IMR-90 (cell line): Measurements from ENCODE around the gene NCOA3. TPM values are rescaled to one million over a fixed set of nuclear protein-coding genes. Genes with fewer than 3 reads are reported as not detected.

Experiments
- ATAC-seq: fragments of 200-7000 bp; cut with Tn5 transposase; 2 replicates; pipeline ENCODE4 v1.9.1; 2020; ENCODE audit warnings: low read depth, mild to moderate bottlenecking, moderate library complexity
- BruUV-seq: library from RNA; stranded (reverse); fragments of 400-500 nt; replicated peaks from 2 replicates; lab custom pipeline; 2021; lab: Mats Ljungman, UMichigan
- CTCF ChIA-PET: fragments of 300-600 bp; formaldehyde crosslinking; extraction: SDS; loops from one replicate; lab custom pipeline; 2021; ENCODE audit warnings: antibody characterized with exemption; lab: Yijun Ruan, JAX
- POLR2A ChIA-PET: fragments of 300-600 bp; sonication (Branson Sonifier 250); formaldehyde crosslinking; loops from one replicate; lab custom pipeline; 2022; ENCODE audit warnings: antibody characterized with exemption; ENCODE audit not compliant: unreplicated experiment; lab: Charles Lee
- DNase-seq: peaks from one replicate; pipeline ENCODE4 v3.0.0; 2013
- H2AFZ ChIP-seq: replicated peaks from 2 replicates; pipeline ENCODE3; 2013; ENCODE audit warnings: low read length, mild to moderate bottlenecking; ENCODE audit not compliant: poor library complexity
- H2AK5ac ChIP-seq: 2 replicates; pipeline ENCODE4 v1.6.1; 2013; ENCODE audit warnings: low read depth, low read length, inconsistent platforms
- H2AK9ac ChIP-seq: replicated peaks from 2 replicates; pipeline ENCODE3; 2013; ENCODE audit warnings: mild to moderate bottlenecking, low read depth, low read length, moderate library complexity; ENCODE audit not compliant: poor library complexity
- H2BK120ac ChIP-seq: 2 replicates; pipeline ENCODE4 v1.6.1; 2013; ENCODE audit warnings: low read depth, low read length, inconsistent platforms
- H2BK15ac ChIP-seq: 3 replicates; pipeline ENCODE4 v1.6.1; 2013; ENCODE audit warnings: low read depth, low read length, inconsistent platforms
- H2BK20ac ChIP-seq: 2 replicates; pipeline ENCODE4 v1.6.1; 2013; ENCODE audit warnings: low read depth, mild to moderate bottlenecking, inconsistent platforms, low read length, moderate library complexity
- H2BK5ac ChIP-seq: 2 replicates; pipeline ENCODE4 v1.6.1; 2013; ENCODE audit warnings: mild to moderate bottlenecking, low read depth, low read length, inconsistent platforms; ENCODE audit not compliant: poor library complexity, severe bottlenecking
- H3K14ac ChIP-seq: replicated peaks from 2 replicates; pipeline ENCODE4 v1.6.1; 2013; ENCODE audit warnings: low read depth, low read length, inconsistent platforms
- H3K18ac ChIP-seq: 2 replicates; pipeline ENCODE4 v1.6.1; 2013; ENCODE audit warnings: low read depth, low read length, control low read depth
- H3K23ac ChIP-seq: 2 replicates; pipeline ENCODE4 v1.6.1; 2013; ENCODE audit warnings: low read depth, low read length, inconsistent platforms
- H3K27ac ChIP-seq: 2 replicates; pipeline ENCODE4 v1.5.1; 2013; ENCODE audit warnings: mild to moderate bottlenecking, control low read depth, low read length; ENCODE audit not compliant: insufficient read depth
- H3K27me3 ChIP-seq: 2 replicates; pipeline ENCODE4 v1.6.1; 2013; ENCODE audit warnings: low read length; ENCODE audit not compliant: control insufficient read depth, insufficient read depth
- H3K36me3 ChIP-seq: 2 replicates; pipeline ENCODE4 v1.6.1; 2013; ENCODE audit warnings: low read length, mixed read lengths; ENCODE audit not compliant: control insufficient read depth, insufficient read depth
- H3K4ac ChIP-seq: 2 replicates; pipeline ENCODE4 v1.6.1; 2013; ENCODE audit warnings: low read depth, low read length, inconsistent platforms
- H3K4me1 ChIP-seq: 2 replicates; pipeline ENCODE4 v1.6.1; 2013; ENCODE audit warnings: low read length, mixed read lengths; ENCODE audit not compliant: control insufficient read depth, insufficient read depth
- H3K4me2 ChIP-seq: 2 replicates; pipeline ENCODE4 v1.6.1; 2013; ENCODE audit warnings: low read depth, mild to moderate bottlenecking, control low read depth, low read length, moderate library complexity
- H3K4me3 ChIP-seq: 2 replicates; pipeline ENCODE4 v1.5.1; 2013; ENCODE audit warnings: low read depth, mild to moderate bottlenecking, control low read depth, low read length, moderate library complexity; ENCODE audit not compliant: insufficient read depth
- H3K56ac ChIP-seq: 2 replicates; pipeline ENCODE4 v1.6.1; 2013; ENCODE audit warnings: low read length, inconsistent platforms; ENCODE audit not compliant: insufficient read depth; ENCODE audit errors: extremely low read depth
- H3K79me1 ChIP-seq, 2 experiments: 2 replicates each; pipeline ENCODE4 v1.6.1; 2013; ENCODE audit warnings: low read length in 2 of 2, inconsistent platforms in 1 of 2, low read depth in 1 of 2
- H3K9ac ChIP-seq: 2 replicates; pipeline ENCODE4 v1.6.1; 2013; ENCODE audit warnings: low read depth, low read length, control low read depth
- H3K9me1 ChIP-seq: 2 replicates; pipeline ENCODE4 v1.6.1; 2013; ENCODE audit warnings: low read length, inconsistent platforms; ENCODE audit not compliant: insufficient read depth
- H3K9me3 ChIP-seq: 2 replicates; pipeline ENCODE4 v1.6.1; 2013; ENCODE audit warnings: low read length; ENCODE audit not compliant: control insufficient read depth, insufficient read depth
- H4K20me1 ChIP-seq: 2 replicates; pipeline ENCODE4 v1.6.1; 2013; ENCODE audit warnings: low read length, inconsistent platforms; ENCODE audit not compliant: insufficient read depth
- H4K5ac ChIP-seq: 2 replicates; pipeline ENCODE4 v1.6.1; 2013; ENCODE audit warnings: mild to moderate bottlenecking, low read depth, low read length, control low read depth
- H4K8ac ChIP-seq, 2 experiments: 2 replicates each; pipeline ENCODE4 v1.6.1; 2013; ENCODE audit warnings: low read depth in 2 of 2, low read length in 2 of 2, control low read depth in 1 of 2, inconsistent platforms in 1 of 2
- H4K91ac ChIP-seq: 2 replicates; pipeline ENCODE4 v1.6.1; 2013; ENCODE audit warnings: low read depth, low read length, inconsistent platforms; ENCODE audit not compliant: insufficient read depth
- MAFK ChIP-seq: IDR thresholded peaks from 2 replicates; pipeline ENCODE4 v1.6.1; 2012; ENCODE audit warnings: low read depth, low read length, improper control_type of control experiment
- NFE2L2 ChIP-seq: fragments of 150-350 bp; IDR thresholded peaks from 2 replicates; pipeline ENCODE4 v1.6.1; 2016; ENCODE audit warnings: low read depth, mild to moderate bottlenecking, low read length
- WGBS, 2 experiments: methylation state at CpG; one replicate each; pipeline versions ENCODE4 v1.1.5 to v1.1.7; 2013; ENCODE audit warnings: missing lambda C conversion rate in 2 of 2; ENCODE audit not compliant: insufficient read length in 1 of 2; ENCODE audit errors: extremely low coverage in 2 of 2; 5-methylcytosine and 5-hydroxymethylcytosine counted together
- dilution Hi-C: fragments of 300-500 bp; cut with HindIII; formaldehyde crosslinking; loops from one replicate; pipeline ENCODE4 v1.14.3; 2018; ENCODE audit warnings: low sequenced_read_pairs; ENCODE audit not compliant: unreplicated experiment
- in situ Hi-C: fragments of 300-500 bp; cut with MboI; formaldehyde crosslinking; loops from 3 replicates; pipeline ENCODE4 v1.14.3; 2019; ENCODE audit warnings: low sequenced_read_pairs, inconsistent platforms, mixed read lengths
- intact Hi-C: fragments of 100-400 bp; cut with micrococcal nuclease; formaldehyde crosslinking; loops from 2 replicates; pipeline ENCODE4 v1.10.0; 2022
- polyA plus RNA-seq, 3 experiments: library from polyadenylated mRNA; depleted of rRNA; stranded (reverse); fragments of >200 nt; gene quantifications; 2 replicates each; pipeline ENCODE4 v1.2.3, GENCODE V29; 2012; ENCODE audit warnings: low replicate concordance in 1 of 3
- total RNA-seq: library from RNA; depleted of rRNA; stranded (reverse); fragments of >200 nt; gene quantifications from 2 replicates; pipeline ENCODE4 v1.2.3, GENCODE V29; 2012

Gene NCOA3
- total and polyA plus RNA-seq, 2 of the 4 experiments (the other 2 are of a cell fraction), result 8.8 to 29.0 TPM

- no peak overlapping the region for H2BK20ac ChIP-seq
- no peaks in the 10 kb centered on the region for H3K4me1 ChIP-seq
- no peak overlapping the region for H2AK9ac ChIP-seq
- H3K9ac ChIP-seq, result no peak overlapping the region
- TF ChIP-seq MAFK (peak; percentile 55), NFE2L2 (no peak)
- 0 out of 2 replicates have a peak, but pooled peaks cover 3% of the 10 kb centered on the region for H4K20me1 ChIP-seq
- 0 out of 3 replicates have a peak overlapping the region, but pooled peaks have one; percentile 20 for H2BK15ac ChIP-seq
- DNase-seq, result no peak
- no peak overlapping the region for H3K4me3 ChIP-seq
- POLR2A ChIA-PET, result no interaction called here
- H3K23ac ChIP-seq, result no peak overlapping the region
- H4K91ac ChIP-seq, result no peak overlapping the region
- H3K56ac ChIP-seq, result no peak overlapping the region
- no peaks in the 10 kb centered on the region for H3K9me3 ChIP-seq
- BruUV-seq, result no TSS peak
- ATAC-seq, result no peak
- H3K9me1 ChIP-seq, result peaks cover 3% of the 10 kb centered on the region; the same call in 1 of the 2 replicates
- H2AFZ ChIP-seq, result no peak overlapping the region
- no peak overlapping the region for H2BK120ac ChIP-seq
- intact Hi-C loops (no loop called here), dilution Hi-C loops (no loop called here), in situ Hi-C loops (no loop called here)
- H3K79me1 ChIP-seq, result peaks cover 17 to 40% of the 10 kb centered on the region in 2 experiments
- no peak overlapping the region for H4K5ac ChIP-seq
- H2BK5ac ChIP-seq, result no peak overlapping the region
- H2AK5ac ChIP-seq, result no peak overlapping the region; the same call in 1 of the 2 replicates
- no peaks in the 10 kb centered on the region for H3K27me3 ChIP-seq
- WGBS, 2 experiments, result 85% methylated on average over 2 of the region's 7 CpGs; no CpG with 5 or more reads in 1 of the 2 experiments
- no peak overlapping the region for H3K4me2 ChIP-seq
- no peak overlapping the region for H4K8ac ChIP-seq
- no peaks in the 10 kb centered on the region for H3K36me3 ChIP-seq
- H3K27ac ChIP-seq, result no peak overlapping the region
- CTCF ChIA-PET, result interaction anchor here (1.7 kb wide), 1 partner anchor 215 kb away, joined by 4 read pairs; no protein-coding TSS in a partner anchor
- H3K4ac ChIP-seq, result peak overlapping the region; percentile 59
- no peak overlapping the region for H3K18ac ChIP-seq
- H3K14ac ChIP-seq, result no peak overlapping the region
These were observed 97.4 kb downstream of the NCOA3 start for GRCh38 chr20:47598911-47599744.
